Motor neuron (in vitro differentiated cells): ENCODE data around the gene IGSF21. TPM values are rescaled to one million over a fixed set of nuclear protein-coding genes. Genes with fewer than 3 reads are reported as not detected.

ENCODE experiments used
- ATAC-seq, 8 experiments: fragments of 200-7000 bp; cut with Tn5 transposase; replicated peaks in 6 of 8; 2 replicates each; pipeline ENCODE4 v1.8.0; 2021; ENCODE audit warnings: mild to moderate bottlenecking in 8 of 8, moderate library complexity in 8 of 8
- H3K27ac ChIP-seq, 2 donors: fragments of 250-450 bp; sonication (Bioruptor Pico); 2 replicates each; pipeline ENCODE4 v1.9.0; 2021; ENCODE audit warnings: antibody characterized with exemption in 2 of 2, mild to moderate bottlenecking in 2 of 2, moderate library complexity in 1 of 2
- H3K4me1 ChIP-seq, 2 donors: fragments of 250-450 bp; sonication (Bioruptor Pico); replicated peaks in 1 of 2; 2 replicates each; pipeline ENCODE4 v1.6.1; 2021; ENCODE audit warnings: antibody characterized with exemption in 2 of 2, mild to moderate bottlenecking in 2 of 2, moderate library complexity in 1 of 2
- H3K4me3 ChIP-seq, 5 donors: fragments of 250-450 bp; sonication (Bioruptor Pico); 2 replicates each; pipeline ENCODE4 v1.9.0; 2021; ENCODE audit warnings: antibody characterized with exemption in 5 of 5, mild to moderate bottlenecking in 5 of 5, moderate library complexity in 4 of 5
- WGBS, 10 experiments: fragments of 450-650 bp; shearing (Covaris generic); methylation state at CpG; one replicate each; pipeline ENCODE4 v1.0.0; 2022; 5-methylcytosine and 5-hydroxymethylcytosine counted together
- in situ Hi-C, 9 experiments: fragments of 400-800 bp; cut with MboI; loops; one replicate each; pipeline ENCODE4 v1.15.0; 2021; ENCODE audit warnings: low sequenced_read_pairs in 9 of 9, low pct_unique_long_range_greater_than_20kb in 2 of 9; ENCODE audit not compliant: unreplicated experiment in 9 of 9
- total RNA-seq, 8 experiments: library from RNA; unstranded; fragments of 300-600 nt; gene quantifications; 2 replicates each; pipeline versions ENCODE4 v1.2.3 to v1.2.4, GENCODE V29; 2022

IGSF21 gene
- total RNA-seq, 8 experiments from 2014 or later, result 0.36 to 74.2 (median 5.4) TPM

DNA sequence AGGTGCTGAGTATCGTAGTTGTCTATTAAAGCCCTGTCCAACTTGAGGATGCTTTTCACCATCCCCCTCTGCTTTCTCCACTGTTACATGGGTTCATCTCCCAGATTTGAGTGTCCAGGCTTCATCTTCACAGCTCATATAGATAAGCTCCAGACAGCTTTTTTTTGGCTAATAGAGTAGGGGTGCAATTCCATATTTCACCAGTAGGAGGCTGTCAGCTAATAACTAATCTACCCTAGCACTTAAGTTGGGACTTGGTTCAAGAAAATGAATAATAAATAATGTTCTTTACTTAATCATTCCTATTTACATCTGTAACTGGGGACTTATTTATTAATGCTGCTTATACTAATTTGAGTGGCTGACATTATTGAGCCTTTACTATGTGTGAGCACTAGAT lies 124.5 kb downstream of the IGSF21 start:
- no peak for ATAC-seq
- H3K4me1 ChIP-seq, result peaks cover 0 to 8% of the 10 kb centered on the region in 2 donors
- H3K27ac ChIP-seq, result no peak overlapping the region
- in situ Hi-C loops, result loop anchor here in 1 of 9 experiments (25.0 kb wide), 1 partner anchor 320 kb away; no protein-coding TSS in a partner anchor
- 60 to 100% (median 86%) methylated on average over 1 of the region's 1 CpG; no CpG with 5 or more reads in 5 of the 10 experiments for WGBS, 10 experiments
- H3K4me3 ChIP-seq, result no peak overlapping the region

- H3K4me1 ChIP-seq, result peaks cover 0 to 8% of the 10 kb centered on the region in 2 donors
- no peak overlapping the region for H3K27ac ChIP-seq
- in situ Hi-C loops, result loop anchor here in 1 of 9 experiments (25.0 kb wide), 1 partner anchor 321 kb away; no protein-coding TSS in a partner anchor
- no peak overlapping the region for H3K4me3 ChIP-seq
- 0 to 90% (median 66%) methylated on average over 1 to 5 of the region's 5 CpGs for WGBS, 10 experiments
- ATAC-seq, result no peak
Observed at GRCh38 chr1:18233176-18233864, 125.7 kb downstream of the IGSF21 start.

- in situ Hi-C loops, result loop anchor here in 1 of 9 experiments (25.0 kb wide), 1 partner anchor 323 kb away; no protein-coding TSS in a partner anchor
- peak in 5 of 8 experiments; percentile 38 to 97 (median 84) for ATAC-seq
- H3K27ac ChIP-seq, result no peak overlapping the region
- peaks cover 0 to 5% of the 10 kb centered on the region in 2 donors for H3K4me1 ChIP-seq
- H3K4me3 ChIP-seq, result no peak overlapping the region
- WGBS, 10 experiments, result 19 to 90% (median 64%) methylated on average over 2 to 6 of the region's 6 CpGs; no CpG with 5 or more reads in 2 of the 10 experiments
Observed at GRCh38 chr1:18234790-18235242, 127.2 kb downstream of the IGSF21 start.

GRCh38 chr1:18237371-18237770 lies 129.8 kb downstream of the IGSF21 start:
- Histone ChIP-seq H3K27ac (no peak overlapping the region), H3K4me1 (no peaks in the 10 kb centered on the region), H3K4me3 (no peak overlapping the region)
- WGBS, 10 experiments, result 4 to 92% (median 57%) methylated on average over 2 to 9 of the region's 9 CpGs
- in situ Hi-C loops, result loop anchor here in 1 of 9 experiments (25.0 kb wide), 1 partner anchor 325 kb away; no protein-coding TSS in a partner anchor
- no peak for ATAC-seq

GRCh38 chr1:18238190-18238589 lies 130.6 kb downstream of the IGSF21 start:
- ATAC-seq, result no peak
- Histone ChIP-seq H3K4me3 (no peak overlapping the region), H3K27ac (no peak overlapping the region), H3K4me1 (no peaks in the 10 kb centered on the region)
- in situ Hi-C loops, result loop anchor here in 1 of 9 experiments (25.0 kb wide), 1 partner anchor 326 kb away; no protein-coding TSS in a partner anchor
- whole genome bisulfite sequencing, 10 experiments, result 0 to 69% (median 43%) methylated on average over 2 to 5 of the region's 5 CpGs; no CpG with 5 or more reads in 3 of the 10 experiments

DNA sequence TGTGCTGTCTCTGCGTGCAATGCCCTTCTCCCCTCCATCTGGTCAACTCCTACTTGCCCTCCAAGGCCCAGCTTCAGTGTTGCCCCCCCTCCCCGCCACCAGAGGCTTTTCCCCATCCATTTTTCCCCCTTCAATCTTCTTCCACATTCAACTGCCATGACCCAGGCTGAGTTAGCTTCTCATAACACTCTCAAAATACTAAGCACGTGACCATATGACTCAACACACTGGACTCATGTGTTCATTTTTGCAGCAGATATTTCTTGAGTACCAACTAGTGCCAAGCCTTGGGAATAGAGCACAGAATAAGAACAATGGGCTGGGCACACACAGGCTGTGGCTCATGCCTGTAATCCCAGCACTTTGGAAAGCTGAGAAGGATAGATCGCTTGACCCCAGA lies 132.1 kb downstream of the IGSF21 start:
- in situ Hi-C loops, result loop anchor here in 1 of 9 experiments (25.0 kb wide), 1 partner anchor 327 kb away; no protein-coding TSS in a partner anchor
- WGBS, 10 experiments, result 40 to 88% (median 74%) methylated on average over 1 to 3 of the region's 4 CpGs; no CpG with 5 or more reads in 6 of the 10 experiments
- H3K4me1 ChIP-seq, result no peaks in the 10 kb centered on the region
- H3K27ac ChIP-seq, result no peak overlapping the region
- H3K4me3 ChIP-seq, result no peak overlapping the region
- peak in 4 of 8 experiments; percentile 28 to 56 (median 46) for ATAC-seq

DNA sequence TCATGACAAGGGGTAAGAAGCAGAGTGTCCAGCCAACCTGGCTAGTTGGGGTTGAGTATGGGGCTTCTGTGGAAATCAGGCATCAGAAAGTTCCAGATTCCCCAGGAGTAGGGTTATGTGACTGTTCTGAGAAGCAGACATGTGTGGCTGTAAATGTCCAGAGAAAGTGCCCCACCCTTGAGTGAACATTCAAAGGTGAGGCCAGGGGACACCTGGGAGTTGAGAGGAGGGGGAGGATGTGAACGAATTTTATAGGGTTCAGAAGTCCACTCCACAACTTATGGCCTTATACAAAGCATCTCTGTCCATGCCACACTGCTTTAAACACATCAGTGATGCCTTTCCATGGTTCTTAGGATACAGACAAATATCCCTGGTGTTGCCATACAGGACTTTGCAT lies 133.3 kb downstream of the IGSF21 start:
- in situ Hi-C loops, result loop anchor here in 1 of 9 experiments (25.0 kb wide), 1 partner anchor 329 kb away; no protein-coding TSS in a partner anchor
- ATAC-seq, result no peak
- H3K4me3 ChIP-seq, result no peak overlapping the region
- H3K27ac ChIP-seq, result no peak overlapping the region
- WGBS, 10 experiments, result 0% methylated on average over 1 of the region's 1 CpG; no CpG with 5 or more reads in 9 of the 10 experiments
- H3K4me1 ChIP-seq, result peaks cover 0 to 1% of the 10 kb centered on the region in 2 donors

- ATAC-seq, result peak in 3 of 8 experiments; percentile 22 to 51 (median 46)
- Histone ChIP-seq H3K4me1 (peaks cover 0 to 11% of the 10 kb centered on the region in 2 donors), H3K4me3 (no peak overlapping the region), H3K27ac (peak overlapping the region in 1 of 2 donors; percentile 42)
- in situ Hi-C loops, result loop anchor here in 1 of 9 experiments (25.0 kb wide), 1 partner anchor 330 kb away; no protein-coding TSS in a partner anchor
- WGBS, 10 experiments, result 0 to 100% (median 41%) methylated on average over 1 to 5 of the region's 7 CpGs; no CpG with 5 or more reads in 4 of the 10 experiments
Observed at GRCh38 chr1:18241891-18242290, 134.3 kb downstream of the IGSF21 start.

- WGBS, 10 experiments, result 22 to 84% (median 77%) methylated on average over 1 to 10 of the region's 10 CpGs; no CpG with 5 or more reads in 2 of the 10 experiments
- Histone ChIP-seq H3K4me3 (no peak overlapping the region), H3K27ac (no peak overlapping the region), H3K4me1 (peaks cover 0 to 19% of the 10 kb centered on the region in 2 donors)
- no peak for ATAC-seq
- in situ Hi-C loops, result loop anchor here in 1 of 9 experiments (25.0 kb wide), 1 partner anchor 331 kb away; no protein-coding TSS in a partner anchor
Observed at GRCh38 chr1:18243503-18244175, 136.0 kb downstream of the IGSF21 start.

GRCh38 chr1:18244762-18245161 lies 137.2 kb downstream of the IGSF21 start:
- ATAC-seq, result no peak
- 0 to 89% (median 50%) methylated on average over 1 of the region's 1 CpG for WGBS, 10 experiments
- Histone ChIP-seq H3K4me1 (peaks cover 0 to 19% of the 10 kb centered on the region in 2 donors), H3K4me3 (no peak overlapping the region), H3K27ac (no peak overlapping the region)
- in situ Hi-C loops, result loop anchor here in 1 of 9 experiments (25.0 kb wide), 1 partner anchor 332 kb away; no protein-coding TSS in a partner anchor

DNA sequence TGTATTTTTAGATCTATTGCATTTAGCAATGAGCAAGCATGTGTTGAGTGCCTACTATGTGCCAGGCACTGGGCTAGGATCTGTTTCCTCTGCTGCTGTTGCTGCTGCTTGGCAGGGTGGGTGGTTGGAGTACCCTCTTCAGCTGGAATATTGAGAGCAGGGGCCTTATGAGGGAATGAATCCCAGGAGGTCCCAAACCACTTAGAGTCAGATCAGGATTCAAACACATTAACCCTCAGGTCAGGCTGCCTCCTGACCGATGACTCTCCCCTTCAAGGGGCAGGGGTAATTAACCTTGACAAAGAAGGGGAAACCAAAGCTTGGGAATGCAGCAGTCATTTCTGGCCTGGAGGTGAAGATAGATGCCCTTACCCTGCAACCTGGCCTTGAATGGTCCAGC lies 138.0 kb downstream of the IGSF21 start:
- Histone ChIP-seq H3K27ac (no peak overlapping the region), H3K4me3 (no peak overlapping the region), H3K4me1 (peaks cover 0 to 19% of the 10 kb centered on the region in 2 donors)
- 0 to 38% (median 13%) methylated on average over 1 of the region's 1 CpG; no CpG with 5 or more reads in 6 of the 10 experiments for WGBS, 10 experiments
- peak in 2 of 8 experiments; percentile 26 to 48 for ATAC-seq
- in situ Hi-C loops, result loop anchor here in 1 of 9 experiments (25.0 kb wide), 1 partner anchor 333 kb away; no protein-coding TSS in a partner anchor

DNA sequence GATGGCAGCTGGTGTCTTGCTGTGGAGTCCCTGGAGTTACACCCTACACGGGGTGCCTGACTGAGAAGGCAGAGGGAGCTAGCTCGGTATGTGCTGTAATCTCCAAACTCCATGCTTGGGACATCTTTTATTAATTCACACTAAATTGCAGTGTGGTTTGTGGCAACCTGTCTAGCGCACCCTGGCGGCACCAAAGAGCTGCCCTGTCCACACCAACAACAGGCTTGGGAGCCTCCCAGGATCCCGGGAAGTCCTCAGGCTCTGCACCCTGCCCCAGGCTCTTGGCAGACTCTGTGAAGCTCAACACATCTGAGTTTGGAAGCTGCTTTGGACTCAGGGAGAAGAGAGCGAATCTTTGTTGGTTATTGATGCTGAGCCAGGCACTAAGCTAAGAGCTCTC lies 138.9 kb downstream of the IGSF21 start:
- in situ Hi-C loops, result loop anchor here in 1 of 9 experiments (25.0 kb wide), 1 partner anchor 334 kb away; no protein-coding TSS in a partner anchor
- ATAC-seq, result peak in 1 of 8 experiments; percentile 11
- Histone ChIP-seq H3K4me3 (no peak overlapping the region), H3K27ac (peak overlapping the region in 1 of 2 donors; percentile 41), H3K4me1 (peaks cover 0 to 19% of the 10 kb centered on the region in 2 donors)
- WGBS, 10 experiments, result 0 to 89% (median 77%) methylated on average over 2 to 3 of the region's 6 CpGs; no CpG with 5 or more reads in 5 of the 10 experiments
